HS-5 (cell line): ENCODE data around the gene CRELD2.

ENCODE experiments used
- DNase-seq: peaks from one replicate; pipeline ENCODE4 v3.0.0-alpha.2; 2012; ENCODE audit warnings: low read depth

Gene CRELD2

DNA sequence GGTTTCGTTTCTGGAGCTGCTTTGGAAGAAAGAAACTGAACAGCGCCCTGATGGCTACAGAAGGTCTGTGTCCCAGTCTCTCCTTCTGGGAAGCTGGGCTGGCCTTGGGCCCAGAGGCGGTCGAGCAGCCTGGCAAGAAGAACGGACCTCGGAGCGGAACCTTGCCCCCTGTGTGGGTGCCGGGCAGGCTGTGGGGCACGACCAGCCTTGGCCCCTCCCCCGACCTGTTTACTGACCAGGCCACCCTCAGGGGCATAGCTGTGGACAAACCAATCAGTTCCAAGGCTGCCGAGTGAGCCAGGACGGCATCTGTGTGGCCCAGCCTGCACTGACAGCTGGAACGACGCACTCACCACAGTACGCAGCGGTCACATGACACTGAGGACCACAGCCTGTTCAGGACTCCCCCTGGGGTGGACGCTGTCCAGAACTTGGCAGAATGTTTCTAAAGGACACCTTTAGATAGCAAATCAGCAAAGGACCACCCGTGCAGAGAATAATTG is 49.3 kb downstream of the CRELD2 start:
- DNase-seq: no peak

DNA sequence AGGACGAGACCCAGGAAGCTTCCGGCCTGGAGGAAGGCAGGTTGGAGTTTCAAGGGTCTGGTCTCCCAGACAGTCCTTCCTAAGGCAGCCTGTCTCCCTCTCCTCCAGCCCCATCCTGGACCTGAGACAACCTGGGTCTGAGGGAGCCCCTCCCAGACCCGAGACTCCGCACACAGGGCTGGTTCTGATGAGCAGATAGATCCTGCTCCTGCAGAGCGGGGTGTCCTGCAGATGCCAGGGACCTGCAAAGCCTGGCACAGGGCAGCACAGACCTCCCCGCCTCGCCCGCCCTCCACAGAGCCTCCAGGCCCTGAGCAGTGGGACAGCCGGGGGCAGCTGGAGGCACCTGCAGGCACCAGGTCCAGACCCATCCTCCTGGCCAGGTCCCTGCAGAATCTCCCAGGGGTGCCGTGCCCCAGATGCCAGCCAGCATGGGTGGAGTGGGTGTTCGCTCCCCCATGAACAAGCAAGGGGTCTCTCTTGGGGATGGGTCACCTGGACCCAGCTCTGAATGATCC is 49.9 kb downstream of the CRELD2 start:
- DNase-seq: no peak

DNA sequence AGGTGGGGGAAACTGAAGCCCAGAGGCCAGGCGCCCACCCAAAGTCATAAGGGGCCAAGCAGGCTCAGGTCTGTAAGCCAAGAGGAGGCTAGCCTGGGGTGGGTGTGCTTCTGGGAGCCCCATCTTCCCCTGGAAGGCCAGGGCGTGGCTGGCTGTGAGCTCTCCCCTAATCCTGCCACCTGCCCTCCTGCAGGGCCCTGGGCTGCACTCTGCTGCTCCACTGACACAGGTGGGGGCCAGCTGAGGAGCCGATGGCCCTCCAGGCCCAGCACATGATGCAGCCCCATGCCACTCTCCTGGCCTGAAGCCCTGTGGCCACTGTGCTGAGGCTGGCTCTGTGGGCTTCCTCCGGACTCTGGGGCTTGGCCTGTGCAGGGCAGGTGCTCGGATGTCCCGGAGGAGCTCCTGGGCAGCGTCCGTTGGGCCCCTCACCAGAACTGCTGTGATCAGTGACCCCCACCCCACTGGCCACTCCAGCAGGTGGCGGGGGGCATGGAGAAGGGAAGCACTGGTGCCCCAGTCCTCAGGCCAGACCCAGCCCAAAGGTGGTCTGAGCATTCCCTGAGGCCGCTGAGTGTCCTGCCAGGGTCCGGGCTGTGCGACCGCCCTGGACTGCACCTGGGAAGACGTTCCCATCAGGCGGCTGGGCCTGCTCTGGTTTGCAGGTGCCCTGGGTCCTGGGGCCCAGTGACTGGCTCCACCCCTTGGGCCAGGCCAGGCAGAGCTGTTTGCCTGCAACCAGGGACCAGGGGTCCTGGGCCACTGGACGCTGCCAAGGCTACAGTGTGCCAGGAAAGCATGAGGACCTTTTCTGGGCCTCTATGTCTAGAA is 50.6 kb downstream of the CRELD2 start:
- no peak for DNase-seq

DNA sequence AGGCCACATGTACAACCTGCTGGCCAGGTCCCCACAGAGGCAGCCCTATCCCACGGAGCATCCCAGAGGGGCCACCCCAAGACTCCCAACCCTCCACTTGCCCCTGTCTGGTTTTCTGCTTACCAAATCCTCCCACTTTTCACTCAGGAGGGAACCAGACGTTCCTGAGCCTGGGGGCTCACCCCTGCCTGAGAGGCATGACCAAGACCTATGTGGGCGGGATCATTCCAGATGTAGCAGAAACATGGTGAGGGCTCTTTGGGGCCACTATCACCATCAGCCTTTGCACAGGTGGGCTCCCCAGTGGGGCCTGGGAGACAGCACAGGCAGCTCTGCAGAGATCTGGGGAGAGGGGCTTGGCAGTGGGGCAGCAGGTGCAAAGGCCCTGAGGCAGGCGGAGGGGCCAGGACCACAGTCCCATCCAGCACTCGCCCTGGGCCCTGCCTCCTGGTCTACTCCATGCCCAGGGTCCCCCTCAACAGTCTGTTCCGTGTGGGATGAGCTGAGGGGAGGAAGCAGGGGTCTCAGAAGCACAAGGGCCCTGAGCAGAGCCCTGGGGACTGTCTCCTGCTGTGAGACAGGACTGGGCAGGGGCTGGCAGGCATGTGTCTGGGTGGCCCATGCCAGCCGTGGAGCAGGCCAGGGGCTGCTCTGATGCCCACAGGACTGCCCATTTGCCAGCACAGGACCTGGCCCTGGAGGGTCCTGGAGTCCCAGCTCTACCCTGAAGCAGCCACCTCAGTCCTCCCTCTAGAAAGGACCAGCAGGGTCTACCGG is 51.5 kb downstream of the CRELD2 start:
- no peak for DNase-seq

DNA sequence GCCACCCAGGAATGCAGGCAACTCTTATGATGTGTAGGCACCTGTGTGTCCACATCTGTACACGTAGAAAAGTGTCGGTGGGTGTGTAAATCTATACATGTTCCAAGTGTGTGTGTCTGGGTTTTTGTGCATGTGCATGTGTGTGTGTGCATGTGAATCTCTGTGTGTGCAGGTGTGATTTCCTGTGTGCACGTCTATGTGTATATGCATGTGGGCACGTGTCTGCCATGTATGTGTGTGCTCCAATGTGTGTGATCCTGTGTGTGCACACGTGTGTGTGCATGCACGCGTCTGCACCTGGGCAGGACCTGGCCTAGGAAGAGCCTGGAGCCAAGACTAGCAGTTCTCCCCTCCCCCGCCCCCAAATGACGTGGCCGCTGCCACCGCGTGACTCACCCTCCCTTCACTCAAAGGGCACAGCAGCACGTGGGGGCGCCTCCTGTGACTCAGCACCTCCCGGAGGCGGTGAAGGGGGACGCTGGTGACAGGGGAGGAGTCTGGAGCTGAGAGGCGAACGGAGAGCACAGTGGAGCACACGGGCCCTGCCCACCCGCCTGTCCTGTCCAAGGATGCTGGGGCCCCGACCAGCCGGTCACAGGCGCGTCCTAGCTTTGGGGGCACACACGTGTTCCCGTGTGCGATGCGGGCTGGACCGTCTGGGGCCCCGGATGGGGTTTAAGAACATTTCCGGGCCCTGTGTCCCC is 52.2 kb downstream of the CRELD2 start:
- DNase-seq: peak; percentile 93

DNA sequence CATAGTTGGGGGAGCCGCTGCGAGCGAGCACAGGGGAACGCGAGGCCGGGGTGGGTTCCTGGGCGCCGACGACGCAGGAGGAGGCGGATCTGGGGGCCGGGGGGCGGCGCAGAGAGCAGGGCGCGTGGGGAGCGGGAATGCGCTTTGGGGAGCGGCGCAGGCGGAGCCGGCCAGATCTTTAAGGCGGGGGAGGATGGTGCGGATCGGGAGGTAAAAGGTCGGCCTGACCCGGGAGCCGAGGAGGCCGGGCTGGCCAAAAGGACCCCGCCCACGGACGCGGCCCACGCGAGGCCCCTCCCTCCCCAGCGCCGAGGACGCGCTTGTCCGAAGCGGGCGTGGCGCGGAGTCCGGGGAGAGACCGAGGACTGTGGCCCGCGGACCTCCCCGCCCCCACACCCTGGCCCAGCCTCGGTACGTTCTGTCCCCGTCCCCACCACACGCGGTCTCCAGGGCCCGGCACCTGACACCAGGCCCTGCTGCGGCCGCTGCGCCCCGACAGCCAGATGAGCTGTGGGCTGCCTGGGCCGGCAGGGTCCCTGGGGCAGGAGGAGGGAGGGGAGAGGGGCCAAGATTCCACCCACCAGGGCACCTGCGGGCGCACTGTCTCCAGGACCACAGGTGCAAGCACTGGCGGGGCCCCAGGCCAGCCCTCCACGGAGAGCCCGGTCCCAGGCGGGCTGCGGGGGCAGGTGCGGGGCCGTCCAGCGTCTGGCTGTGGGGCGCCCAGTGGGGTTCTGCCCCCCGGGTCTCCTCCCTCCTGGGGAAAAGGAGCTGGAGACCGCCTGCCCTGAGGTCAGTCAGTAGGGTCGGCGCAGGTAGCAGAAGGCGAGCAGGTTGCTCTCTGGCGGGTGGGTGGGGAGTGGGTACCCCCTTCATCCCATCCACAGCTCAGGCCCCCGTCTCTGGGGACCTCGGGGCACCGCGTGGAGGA is 53.1 kb downstream of the CRELD2 start:
- DNase-seq: peak; percentile 47

DNA sequence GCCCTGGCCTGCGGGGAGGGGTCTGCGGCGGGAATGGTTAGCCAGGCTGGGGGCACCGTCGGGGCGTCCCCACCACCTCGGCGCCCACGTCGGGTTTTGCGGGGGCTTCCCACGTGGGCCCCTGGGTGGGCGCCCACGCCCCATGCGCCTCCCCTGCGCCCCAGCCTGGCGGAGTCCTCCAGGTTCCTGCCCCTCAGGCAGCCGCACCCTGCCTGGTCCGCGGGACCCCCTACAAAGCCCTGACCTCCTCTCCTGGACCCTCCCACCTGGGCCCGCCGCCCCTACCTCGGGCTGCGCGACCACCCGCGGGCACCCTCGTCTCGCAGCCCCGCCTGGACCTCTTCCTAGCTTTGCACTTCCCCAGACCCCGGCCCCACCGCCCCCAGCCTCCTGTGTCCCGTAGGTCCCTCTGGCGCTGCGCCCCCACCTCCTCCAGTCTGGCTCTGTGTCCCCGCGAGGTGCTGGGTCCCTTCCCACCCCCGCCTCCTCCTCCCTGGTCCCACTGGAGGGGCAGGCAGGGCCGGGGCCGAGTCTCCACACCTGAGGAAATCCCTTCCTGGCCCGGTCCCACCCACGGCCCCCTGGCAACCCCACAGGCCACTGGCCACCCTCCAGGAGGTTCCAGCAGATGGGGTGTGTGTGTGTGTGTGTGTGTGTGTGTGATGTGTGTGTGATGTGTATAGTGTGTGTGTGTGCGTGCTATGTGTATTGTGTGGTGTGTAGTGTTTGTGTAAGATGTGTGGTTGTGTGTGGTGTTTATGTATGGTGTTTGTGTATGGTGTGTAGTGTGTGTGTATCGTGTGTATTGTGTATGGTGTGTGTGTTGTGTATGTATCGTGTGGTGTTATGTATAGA is 54.0 kb downstream of the CRELD2 start:
- no peak for DNase-seq

DNA sequence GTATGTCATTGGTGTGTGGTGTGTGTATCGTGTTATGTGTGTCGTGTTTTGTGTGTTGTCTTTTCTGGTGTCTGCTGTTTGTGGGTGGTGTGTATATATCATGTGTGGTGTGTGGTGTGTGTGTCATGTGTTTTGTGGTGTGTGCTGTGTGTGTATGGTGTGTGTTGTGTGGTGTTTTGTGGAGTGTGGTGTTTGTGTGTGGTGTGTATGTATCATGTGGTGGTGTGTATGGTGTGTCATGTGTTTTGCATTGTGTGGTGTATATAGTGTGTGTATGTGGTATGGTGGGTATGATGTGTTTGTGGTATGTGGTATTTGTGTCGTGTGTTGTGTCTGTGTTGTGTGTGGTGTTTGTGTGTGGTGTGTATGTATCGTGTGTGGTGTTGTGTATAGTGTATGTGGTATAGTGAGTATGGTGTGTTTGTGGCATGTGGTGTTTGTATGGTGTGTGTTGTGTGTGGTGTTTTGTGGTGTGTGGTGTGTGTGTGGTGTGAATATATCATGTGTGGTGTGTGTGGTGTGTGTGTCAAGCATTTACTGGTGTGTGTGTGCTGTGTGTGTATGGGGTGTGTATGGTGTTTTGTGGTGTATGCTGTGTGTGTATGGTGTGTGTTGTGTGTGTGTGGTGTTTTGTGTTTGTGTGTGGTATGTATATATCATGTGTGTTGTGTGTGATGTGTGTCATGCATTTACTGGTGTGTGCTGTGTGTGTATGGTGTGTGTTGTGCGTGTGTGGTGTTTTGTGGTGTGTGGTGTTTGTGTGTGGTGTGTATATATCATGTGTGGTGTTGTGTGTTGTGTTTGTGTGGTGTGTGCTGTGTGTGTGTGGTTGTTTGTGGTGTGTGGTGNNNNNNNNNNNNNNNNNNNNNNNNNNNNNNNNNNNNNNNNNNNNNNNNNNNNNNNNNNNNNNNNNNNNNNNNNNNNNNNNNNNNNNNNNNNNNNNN is 54.9 kb downstream of the CRELD2 start:
- DNase-seq: no peak

DNA sequence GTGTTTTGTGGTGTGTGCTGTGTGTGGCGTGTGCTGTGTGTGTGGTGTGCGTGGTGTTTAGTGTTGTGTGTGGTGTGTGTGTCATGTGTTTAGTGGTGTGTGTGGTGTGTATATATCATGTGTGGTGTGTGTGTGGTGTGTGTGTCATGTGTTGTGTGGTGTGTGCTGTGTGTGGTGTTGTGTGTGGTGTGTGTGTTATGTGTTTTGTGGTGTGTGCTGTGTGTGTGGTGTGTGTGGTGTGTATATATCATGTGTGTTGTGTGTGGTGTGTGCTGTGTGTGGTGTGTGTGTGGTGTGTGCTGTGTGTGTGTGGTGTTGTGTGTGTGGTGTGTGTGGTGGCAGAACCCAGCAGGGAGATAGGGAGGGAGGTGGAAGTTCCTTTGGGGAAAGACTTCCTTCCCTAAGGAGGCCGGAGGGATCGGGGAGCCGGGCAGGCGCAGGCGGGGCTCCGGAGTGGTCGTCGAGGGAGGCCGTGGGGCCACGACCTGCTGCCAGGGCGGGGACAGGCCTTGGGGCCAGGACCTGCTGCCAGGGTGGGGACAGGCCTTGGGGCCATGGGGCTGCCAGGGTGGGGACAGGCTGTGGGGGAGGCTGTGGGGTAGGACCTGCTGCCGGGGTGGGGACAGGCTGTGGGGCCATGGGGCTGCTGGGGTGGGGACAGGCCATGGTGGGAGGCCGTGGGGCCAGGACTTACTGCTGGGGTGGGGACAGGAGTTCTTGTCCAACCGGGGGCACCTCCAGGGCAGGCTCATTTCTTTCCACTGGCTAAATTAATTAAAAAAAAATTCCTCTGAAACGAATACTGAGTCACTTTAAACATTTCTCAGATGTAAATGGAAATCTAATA is 57.3 kb downstream of the CRELD2 start:
- no peak for DNase-seq

DNA sequence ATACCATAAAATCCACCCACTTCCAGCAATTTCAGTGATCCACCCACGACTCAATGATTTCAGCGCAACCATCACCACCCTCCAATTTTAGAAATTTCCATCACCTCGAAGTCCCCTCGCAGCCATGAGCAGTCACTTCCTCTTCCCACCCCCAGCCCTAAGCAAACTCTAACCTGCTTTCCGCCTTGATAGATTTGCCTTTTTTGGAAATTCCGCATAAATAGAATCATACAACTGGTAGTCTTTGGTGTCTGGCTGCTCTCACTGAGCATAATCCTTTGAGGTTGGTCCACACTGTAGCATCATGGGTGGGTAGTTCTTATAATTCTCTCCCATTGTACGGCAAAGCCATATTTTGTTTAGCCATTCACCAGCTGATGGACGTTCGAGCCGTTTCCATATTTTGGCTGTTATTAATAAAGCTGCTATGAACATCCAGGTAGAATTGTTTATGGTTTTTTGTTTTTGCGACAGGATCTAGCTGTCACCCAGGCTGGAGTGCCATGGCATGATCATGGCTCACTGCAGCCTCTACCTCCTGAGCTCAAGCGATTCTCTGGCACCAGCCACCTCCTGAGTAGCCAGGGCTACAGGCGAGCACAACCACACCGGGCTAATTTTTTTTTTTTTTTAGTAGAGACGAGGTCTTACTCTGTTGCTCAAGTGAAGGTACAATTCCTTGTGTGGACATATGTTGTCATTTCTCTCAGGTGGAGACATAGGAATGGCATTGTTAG is 58.2 kb downstream of the CRELD2 start:
- DNase-seq: no peak
